Measurements from ENCODE around the gene IFNA4.

The IFNA4 gene

DNA sequence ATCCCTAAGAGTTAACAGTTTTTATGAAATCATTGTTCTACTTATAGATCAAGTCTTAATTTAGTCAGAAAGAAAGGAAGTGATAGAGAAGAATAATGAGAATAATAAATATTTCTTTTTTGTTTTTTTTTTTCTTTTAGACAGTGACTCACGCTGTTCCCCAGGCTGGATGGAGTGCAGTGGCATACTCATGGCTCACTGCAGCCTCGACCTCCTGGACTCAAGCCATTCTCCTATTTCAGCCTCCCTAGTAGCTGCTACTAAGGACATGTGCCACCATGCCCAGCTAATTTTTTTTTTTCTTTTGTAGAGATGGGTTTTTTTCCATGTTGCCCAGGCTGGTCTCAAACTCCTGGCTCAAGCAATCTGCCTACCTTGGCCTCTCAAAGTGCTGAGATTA lies 31.9 kb downstream of the IFNA4 start:
- TF ChIP-seq GATA2 (IDR thresholded peaks at IDR 0.05; ENCODE audit: low read depth, low read length) (no peak), GATA3 (IDR thresholded peaks at IDR 0.05; ENCODE audit: low read depth, low read length) (no peak)

DNA sequence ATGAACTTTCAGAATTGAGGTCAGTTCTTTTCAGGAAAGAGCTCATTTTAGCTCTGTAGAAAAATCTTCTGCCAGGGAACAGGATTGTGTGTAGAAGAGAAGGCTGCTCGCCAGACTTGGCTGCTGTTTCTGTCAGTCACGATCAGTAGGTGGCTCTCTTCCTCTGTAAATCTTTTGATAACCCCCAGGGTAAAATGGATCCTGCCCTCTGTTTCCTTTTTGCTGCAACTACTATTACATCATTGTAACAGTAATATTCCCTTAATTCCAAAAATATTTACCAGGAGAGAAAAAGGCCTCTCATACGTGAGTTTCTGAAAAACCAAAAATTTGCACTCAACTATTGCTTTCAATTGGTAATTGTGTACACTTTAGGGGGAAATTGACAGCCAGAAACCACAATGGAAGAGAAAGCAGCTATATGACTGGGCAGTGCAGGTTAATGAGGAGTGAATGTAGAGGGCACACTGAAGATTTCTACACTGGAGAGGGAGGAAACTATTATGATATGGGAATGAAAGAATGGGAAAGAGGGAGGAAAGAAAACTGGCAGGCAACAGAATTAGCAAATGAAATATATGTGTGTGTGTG lies 33.3 kb downstream of the IFNA4 start:
- no peak for TF ChIP-seq GATA3 (IDR thresholded peaks at IDR 0.05; ENCODE audit: low read depth, low read length)
- no peak for TF ChIP-seq GATA2 (IDR thresholded peaks at IDR 0.05; ENCODE audit: low read depth, low read length)

DNA sequence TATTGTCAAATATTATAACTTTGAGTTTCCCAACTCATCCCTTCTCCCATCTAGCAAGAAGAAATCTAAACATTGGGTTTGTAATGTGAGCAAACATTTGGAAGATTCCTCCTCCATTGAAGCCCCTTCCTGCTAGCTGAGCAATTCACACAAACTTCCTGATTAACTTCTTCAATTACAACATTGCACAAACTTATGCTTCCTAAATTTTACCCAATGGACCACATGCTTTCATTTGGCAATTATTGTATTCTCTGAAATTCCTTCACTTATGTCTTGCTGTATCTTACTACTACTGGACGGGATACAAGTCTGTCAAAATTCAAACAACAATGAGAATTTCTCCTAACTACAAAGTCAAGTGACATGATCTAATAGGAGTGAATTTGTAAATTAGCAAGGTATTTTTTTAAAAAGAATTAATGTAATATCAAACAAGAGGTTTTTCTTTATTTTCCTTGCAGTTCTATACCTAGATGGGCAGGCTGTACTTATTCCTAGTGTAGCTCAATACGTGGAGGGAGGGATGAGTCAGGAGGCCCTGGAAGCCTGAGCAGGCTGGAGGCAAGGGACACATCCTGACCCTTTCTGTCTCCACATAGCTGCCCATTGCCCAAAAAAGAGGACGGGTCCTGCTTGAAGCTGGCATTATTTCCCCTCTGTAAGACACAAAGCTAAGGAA lies 33.9 kb downstream of the IFNA4 start:
- no peak for TF ChIP-seq GATA3 (IDR thresholded peaks at IDR 0.05; ENCODE audit: low read depth, low read length)
- TF ChIP-seq GATA2 (IDR thresholded peaks at IDR 0.05; ENCODE audit: low read depth, low read length), result no peak

DNA sequence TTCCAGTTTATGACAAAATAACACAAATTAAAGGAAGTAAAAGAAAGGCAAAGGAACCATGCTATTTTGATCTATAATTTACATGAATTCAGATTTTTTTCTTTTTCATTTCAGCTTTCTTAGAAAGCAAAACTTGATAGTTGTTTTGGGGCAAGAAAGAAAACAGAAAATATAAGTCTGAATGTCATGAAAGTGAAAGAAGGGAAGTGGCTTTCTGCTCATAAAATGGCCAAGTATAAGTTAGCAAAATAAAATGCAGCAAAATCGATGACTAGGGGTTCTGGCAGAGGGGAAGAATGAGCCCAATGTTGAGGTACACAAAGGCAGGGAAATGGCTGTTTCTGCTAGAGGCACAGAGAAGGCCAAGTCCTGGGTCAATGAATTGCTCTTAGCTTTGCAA lies 42.8 kb downstream of the IFNA4 start:
- TF ChIP-seq GATA3 (IDR thresholded peaks at IDR 0.05; ENCODE audit: low read depth, low read length) (no peak), GATA2 (IDR thresholded peaks at IDR 0.05; ENCODE audit: low read depth, low read length) (no peak)

DNA sequence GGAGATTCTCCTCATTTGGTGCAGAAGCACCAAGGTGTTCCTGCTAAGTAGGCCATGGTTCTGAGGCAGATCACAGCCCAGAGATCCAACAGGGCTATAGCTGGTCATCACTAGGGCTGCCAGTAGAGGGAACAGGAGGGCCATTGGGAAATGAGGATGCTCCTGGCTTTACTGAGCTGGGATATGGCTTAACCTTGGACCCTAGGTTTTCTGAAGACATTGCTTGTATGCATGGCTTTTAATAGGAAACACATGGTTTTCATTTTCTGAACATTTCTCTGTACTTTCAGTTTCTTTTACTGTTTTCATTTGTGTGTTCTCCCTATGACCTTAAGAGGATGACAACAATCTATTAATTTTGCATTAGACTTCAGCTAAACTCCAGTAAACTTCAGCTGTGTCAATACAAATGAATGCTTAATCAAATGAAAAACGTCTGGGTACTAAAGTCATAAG lies 45.9 kb downstream of the IFNA4 start, which contains the start of gene IFNW1:
Gene IFNW1 (minus strand): TSS at position 406 of the 456 bp plus-strand sequence. CDS start 262 bp downstream, at position 144.
- no peak for TF ChIP-seq GATA2 (IDR thresholded peaks at IDR 0.05; ENCODE audit: low read depth, low read length)
- TF ChIP-seq GATA3 (IDR thresholded peaks at IDR 0.05; ENCODE audit: low read depth, low read length), result no peak

DNA sequence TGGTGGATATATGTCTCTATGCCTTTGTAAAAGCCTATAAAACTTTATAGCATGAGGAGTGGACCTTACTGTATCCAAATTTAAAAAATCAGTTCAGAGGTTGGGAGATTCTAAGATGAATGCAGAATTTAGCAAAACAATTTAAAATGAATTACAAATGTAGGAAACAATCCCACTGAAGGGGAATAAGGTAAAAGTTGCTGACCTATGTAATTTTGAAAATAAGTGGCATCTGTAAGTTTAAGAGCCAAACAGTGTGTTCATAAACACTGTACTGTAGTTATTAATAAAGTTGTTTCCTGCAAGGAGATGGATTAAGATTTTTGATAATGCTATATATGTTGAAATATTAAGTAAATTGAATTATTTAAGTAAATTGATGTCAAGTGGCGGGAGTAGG lies 50.4 kb downstream of the IFNA4 start:
- TF ChIP-seq GATA3 (IDR thresholded peaks at IDR 0.05; ENCODE audit: low read depth, low read length) (no peak), GATA2 (IDR thresholded peaks at IDR 0.05; ENCODE audit: low read depth, low read length) (no peak)

Data from SH-SY5Y (cell line).